K562 (cell line): Measurements from ENCODE around the gene GNA14.

Experiments
- ADNP ChIP-seq: fragments of 200-800 bp; sonication (Bioruptor generic); IDR thresholded peaks from 2 replicates; pipeline ENCODE4 v1.6.1; 2016; ENCODE audit warnings: missing genetic modification characterization, missing compliant biosample characterization
- GABPB1 ChIP-seq: sonication (generic); formaldehyde crosslinking; IDR thresholded peaks from 2 replicates; pipeline ENCODE4 v1.8.0; 2022; ENCODE audit warnings: mild to moderate bottlenecking, missing genetic modification reagents
- MAFK ChIP-seq: IDR thresholded peaks from 2 replicates; pipeline ENCODE4 v1.6.1; 2011; ENCODE audit warnings: low read length, improper control_type of control experiment
- MXI1 ChIP-seq: IDR thresholded peaks from 2 replicates; pipeline ENCODE4 v1.6.1; 2011; ENCODE audit warnings: low read depth, mild to moderate bottlenecking, improper control_type of control experiment, low read length
- NONO ChIP-seq, 2 experiments: fragments of 200-400 bp in 1 of 2; fragments of 450-650 bp in 1 of 2; formaldehyde crosslinking in 1 of 2; IDR thresholded peaks; 2 replicates each; pipeline ENCODE4 v1.6.1; 2017; ENCODE audit warnings: low read depth in 2 of 2, mild to moderate bottlenecking in 2 of 2, moderate library complexity in 2 of 2, low read length in 1 of 2
- POLR2A ChIP-seq: fragments of 450-650 bp; conservative IDR thresholded peaks from 2 replicates; pipeline ENCODE4 v1.6.1; 2016
- U2AF2 ChIP-seq: fragments of 200-400 bp; formaldehyde crosslinking; optimal IDR thresholded peaks from 2 replicates; pipeline ENCODE3; 2017; ENCODE audit warnings: low read depth, mild to moderate bottlenecking, low read length
- ZNF830 ChIP-seq: fragments of 250-450 bp; sonication (Bioruptor Pico); IDR thresholded peaks from 2 replicates; pipeline ENCODE4 v1.5.0; 2021; ENCODE audit warnings: mild to moderate bottlenecking
- TF ChIP-seq, protein P1 (sequence below), 3 experiments: IDR thresholded peaks in 2 of 3; conservative IDR thresholded peaks in 1 of 3; 2 replicates each; pipeline ENCODE4 v1.5.1; 2011 to 2012; ENCODE audit warnings: low read length in 3 of 3, mild to moderate bottlenecking in 3 of 3, control low read depth in 2 of 3, improper control_type of control experiment in 1 of 3, inconsistent platforms in 1 of 3, low read depth in 1 of 3, mixed read lengths in 1 of 3, moderate library complexity in 1 of 3; ENCODE audit not compliant: insufficient read depth in 2 of 3
- TF ChIP-seq, protein P2 (sequence below): sonication (generic); formaldehyde crosslinking; IDR thresholded peaks from 2 replicates; pipeline ENCODE4 v1.5.0; 2020; ENCODE audit warnings: missing genetic modification reagents
- TF ChIP-seq, protein P3 (sequence below): IDR thresholded peaks from 3 replicates; pipeline ENCODE4 v1.6.1; 2011; ENCODE audit warnings: borderline replicate concordance, mild to moderate bottlenecking, moderate library complexity; ENCODE audit not compliant: insufficient read length; ENCODE audit errors: extremely low read depth
- TF ChIP-seq, protein P4 (sequence below): fragments of 250-450 bp; sonication (Bioruptor Pico); IDR thresholded peaks from 2 replicates; pipeline ENCODE4 v1.4.0; 2020; ENCODE audit warnings: mild to moderate bottlenecking, moderate library complexity, borderline replicate concordance
- TF ChIP-seq, protein P5 (sequence below): sonication (generic); formaldehyde crosslinking; IDR thresholded peaks from 2 replicates; pipeline ENCODE4 v1.8.0; 2022; ENCODE audit warnings: mild to moderate bottlenecking, missing genetic modification reagents

DNA sequence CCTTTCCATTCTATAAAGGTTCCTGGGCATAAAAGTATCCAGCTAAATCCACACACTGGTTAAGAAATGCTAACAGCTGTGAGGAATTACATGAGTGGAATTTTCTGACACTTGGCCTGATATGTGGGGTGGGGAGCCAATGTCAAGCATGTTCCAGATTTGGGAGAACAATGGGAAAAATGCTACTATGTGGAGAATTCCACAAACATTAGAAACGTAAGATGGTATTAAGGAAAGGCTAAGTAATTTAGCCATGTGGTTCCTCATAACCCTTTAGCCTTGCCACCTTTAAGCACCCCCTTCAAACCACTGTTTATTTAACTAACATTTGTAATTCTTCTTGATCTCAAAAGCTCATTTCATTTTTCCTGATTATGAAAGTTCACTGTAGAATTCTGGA, 149.2 kb downstream of the GNA14 start:
- TF ChIP-seq POLR2A (no peak), MXI1 (no peak), ADNP (tag) (no peak), GABPB1 (no peak), NONO (IDR thresholded peaks at IDR 0.05; ENCODE audit: low read depth in 2 of 2, low read length in 1 of 2) (no peak), U2AF2 (no peak), ZNF830 (CRISPR knock-in tag) (no peak), MAFK (no peak)
- TF ChIP-seq, protein P1, sequence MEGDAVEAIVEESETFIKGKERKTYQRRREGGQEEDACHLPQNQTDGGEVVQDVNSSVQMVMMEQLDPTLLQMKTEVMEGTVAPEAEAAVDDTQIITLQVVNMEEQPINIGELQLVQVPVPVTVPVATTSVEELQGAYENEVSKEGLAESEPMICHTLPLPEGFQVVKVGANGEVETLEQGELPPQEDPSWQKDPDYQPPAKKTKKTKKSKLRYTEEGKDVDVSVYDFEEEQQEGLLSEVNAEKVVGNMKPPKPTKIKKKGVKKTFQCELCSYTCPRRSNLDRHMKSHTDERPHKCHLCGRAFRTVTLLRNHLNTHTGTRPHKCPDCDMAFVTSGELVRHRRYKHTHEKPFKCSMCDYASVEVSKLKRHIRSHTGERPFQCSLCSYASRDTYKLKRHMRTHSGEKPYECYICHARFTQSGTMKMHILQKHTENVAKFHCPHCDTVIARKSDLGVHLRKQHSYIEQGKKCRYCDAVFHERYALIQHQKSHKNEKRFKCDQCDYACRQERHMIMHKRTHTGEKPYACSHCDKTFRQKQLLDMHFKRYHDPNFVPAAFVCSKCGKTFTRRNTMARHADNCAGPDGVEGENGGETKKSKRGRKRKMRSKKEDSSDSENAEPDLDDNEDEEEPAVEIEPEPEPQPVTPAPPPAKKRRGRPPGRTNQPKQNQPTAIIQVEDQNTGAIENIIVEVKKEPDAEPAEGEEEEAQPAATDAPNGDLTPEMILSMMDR (IDR thresholded peaks at IDR 0.05 in 2 of 3, conservative IDR thresholded peaks at IDR 0.05 in 1 of 3; ENCODE audit: insufficient read depth in 2 of 3, low read depth in 1 of 3, low read length in 3 of 3): no peak
- TF ChIP-seq, protein P2, sequence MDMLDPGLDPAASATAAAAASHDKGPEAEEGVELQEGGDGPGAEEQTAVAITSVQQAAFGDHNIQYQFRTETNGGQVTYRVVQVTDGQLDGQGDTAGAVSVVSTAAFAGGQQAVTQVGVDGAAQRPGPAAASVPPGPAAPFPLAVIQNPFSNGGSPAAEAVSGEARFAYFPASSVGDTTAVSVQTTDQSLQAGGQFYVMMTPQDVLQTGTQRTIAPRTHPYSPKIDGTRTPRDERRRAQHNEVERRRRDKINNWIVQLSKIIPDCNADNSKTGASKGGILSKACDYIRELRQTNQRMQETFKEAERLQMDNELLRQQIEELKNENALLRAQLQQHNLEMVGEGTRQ (CRISPR knock-in tag): no peak
- TF ChIP-seq, protein P3, sequence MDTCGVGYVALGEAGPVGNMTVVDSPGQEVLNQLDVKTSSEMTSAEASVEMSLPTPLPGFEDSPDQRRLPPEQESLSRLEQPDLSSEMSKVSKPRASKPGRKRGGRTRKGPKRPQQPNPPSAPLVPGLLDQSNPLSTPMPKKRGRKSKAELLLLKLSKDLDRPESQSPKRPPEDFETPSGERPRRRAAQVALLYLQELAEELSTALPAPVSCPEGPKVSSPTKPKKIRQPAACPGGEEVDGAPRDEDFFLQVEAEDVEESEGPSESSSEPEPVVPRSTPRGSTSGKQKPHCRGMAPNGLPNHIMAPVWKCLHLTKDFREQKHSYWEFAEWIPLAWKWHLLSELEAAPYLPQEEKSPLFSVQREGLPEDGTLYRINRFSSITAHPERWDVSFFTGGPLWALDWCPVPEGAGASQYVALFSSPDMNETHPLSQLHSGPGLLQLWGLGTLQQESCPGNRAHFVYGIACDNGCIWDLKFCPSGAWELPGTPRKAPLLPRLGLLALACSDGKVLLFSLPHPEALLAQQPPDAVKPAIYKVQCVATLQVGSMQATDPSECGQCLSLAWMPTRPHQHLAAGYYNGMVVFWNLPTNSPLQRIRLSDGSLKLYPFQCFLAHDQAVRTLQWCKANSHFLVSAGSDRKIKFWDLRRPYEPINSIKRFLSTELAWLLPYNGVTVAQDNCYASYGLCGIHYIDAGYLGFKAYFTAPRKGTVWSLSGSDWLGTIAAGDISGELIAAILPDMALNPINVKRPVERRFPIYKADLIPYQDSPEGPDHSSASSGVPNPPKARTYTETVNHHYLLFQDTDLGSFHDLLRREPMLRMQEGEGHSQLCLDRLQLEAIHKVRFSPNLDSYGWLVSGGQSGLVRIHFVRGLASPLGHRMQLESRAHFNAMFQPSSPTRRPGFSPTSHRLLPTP: no peak
- TF ChIP-seq, protein P4, sequence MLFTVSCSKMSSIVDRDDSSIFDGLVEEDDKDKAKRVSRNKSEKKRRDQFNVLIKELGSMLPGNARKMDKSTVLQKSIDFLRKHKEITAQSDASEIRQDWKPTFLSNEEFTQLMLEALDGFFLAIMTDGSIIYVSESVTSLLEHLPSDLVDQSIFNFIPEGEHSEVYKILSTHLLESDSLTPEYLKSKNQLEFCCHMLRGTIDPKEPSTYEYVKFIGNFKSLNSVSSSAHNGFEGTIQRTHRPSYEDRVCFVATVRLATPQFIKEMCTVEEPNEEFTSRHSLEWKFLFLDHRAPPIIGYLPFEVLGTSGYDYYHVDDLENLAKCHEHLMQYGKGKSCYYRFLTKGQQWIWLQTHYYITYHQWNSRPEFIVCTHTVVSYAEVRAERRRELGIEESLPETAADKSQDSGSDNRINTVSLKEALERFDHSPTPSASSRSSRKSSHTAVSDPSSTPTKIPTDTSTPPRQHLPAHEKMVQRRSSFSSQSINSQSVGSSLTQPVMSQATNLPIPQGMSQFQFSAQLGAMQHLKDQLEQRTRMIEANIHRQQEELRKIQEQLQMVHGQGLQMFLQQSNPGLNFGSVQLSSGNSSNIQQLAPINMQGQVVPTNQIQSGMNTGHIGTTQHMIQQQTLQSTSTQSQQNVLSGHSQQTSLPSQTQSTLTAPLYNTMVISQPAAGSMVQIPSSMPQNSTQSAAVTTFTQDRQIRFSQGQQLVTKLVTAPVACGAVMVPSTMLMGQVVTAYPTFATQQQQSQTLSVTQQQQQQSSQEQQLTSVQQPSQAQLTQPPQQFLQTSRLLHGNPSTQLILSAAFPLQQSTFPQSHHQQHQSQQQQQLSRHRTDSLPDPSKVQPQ: no peak
- TF ChIP-seq, protein P5, sequence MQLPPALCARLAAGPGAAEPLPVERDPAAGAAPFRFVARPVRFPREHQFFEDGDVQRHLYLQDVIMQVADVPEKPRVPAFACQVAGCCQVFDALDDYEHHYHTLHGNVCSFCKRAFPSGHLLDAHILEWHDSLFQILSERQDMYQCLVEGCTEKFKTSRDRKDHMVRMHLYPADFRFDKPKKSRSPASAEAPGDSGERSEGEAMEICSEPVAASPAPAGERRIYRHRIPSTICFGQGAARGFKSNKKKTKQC (CRISPR knock-in tag): no peak
